Neuron (in vitro differentiated cells): ENCODE measurements around the gene NFATC1.

Experiments used
- H2AFZ ChIP-seq: one replicate; pipeline ENCODE4 v1.6.1; 2013; ENCODE audit warnings: low read depth, mild to moderate bottlenecking, inconsistent platforms, low read length, moderate library complexity
- H3K27me3 ChIP-seq: one replicate; pipeline ENCODE4 v1.6.1; 2013; ENCODE audit warnings: low read length; ENCODE audit not compliant: insufficient read depth
- H3K36me3 ChIP-seq: one replicate; pipeline ENCODE4 v1.6.1; 2013; ENCODE audit warnings: low read length; ENCODE audit not compliant: insufficient read depth
- H3K4me1 ChIP-seq: one replicate; pipeline ENCODE4 v1.6.1; 2013; ENCODE audit warnings: low read length; ENCODE audit not compliant: insufficient read depth
- H3K4me3 ChIP-seq: 2 replicates; pipeline ENCODE4 v1.5.1; 2013; ENCODE audit warnings: mild to moderate bottlenecking, low read length, moderate library complexity
- H3K9me3 ChIP-seq: one replicate; pipeline ENCODE4 v1.6.1; 2013; ENCODE audit warnings: low read length

Gene NFATC1

DNA sequence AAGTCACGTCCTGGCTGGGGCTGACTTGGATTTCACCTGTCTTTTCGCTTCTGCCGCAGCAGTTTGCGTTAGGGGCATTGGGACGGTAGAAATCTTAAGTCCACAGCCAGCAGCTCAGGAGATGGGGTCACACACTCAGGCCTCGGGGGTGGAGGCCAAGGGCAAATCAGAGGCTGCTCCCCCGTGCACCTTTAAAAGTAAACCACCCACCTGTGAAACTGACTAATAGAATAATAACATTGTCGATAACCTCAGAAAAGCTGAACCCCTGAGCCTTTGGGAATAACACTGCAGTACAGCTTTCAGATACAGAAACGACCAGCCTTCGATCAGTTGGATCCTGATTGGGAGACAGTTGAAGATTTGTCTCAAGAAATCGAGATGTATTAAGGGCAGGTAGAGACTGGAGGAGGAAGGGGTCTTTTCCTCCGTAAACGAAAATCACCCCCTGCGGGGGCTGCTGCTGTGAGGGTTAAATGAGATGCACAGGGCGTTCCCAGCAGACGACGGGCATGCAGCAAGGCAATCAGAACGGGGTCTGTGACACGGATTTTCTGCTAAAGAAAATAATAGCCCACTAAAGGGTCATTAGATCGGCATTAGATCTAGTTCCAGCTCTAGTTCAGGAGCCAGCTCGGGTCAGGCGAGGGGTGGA is 16.4 kb upstream of the NFATC1 start:
- Histone ChIP-seq H3K9me3 (no peaks in the 10 kb centered on the region), H3K27me3 (no peaks in the 10 kb centered on the region), H3K36me3 (peaks cover 13% of the 10 kb centered on the region), H3K4me1 (no peaks in the 10 kb centered on the region), H2AFZ (no peak overlapping the region), H3K4me3 (no peak overlapping the region)

DNA sequence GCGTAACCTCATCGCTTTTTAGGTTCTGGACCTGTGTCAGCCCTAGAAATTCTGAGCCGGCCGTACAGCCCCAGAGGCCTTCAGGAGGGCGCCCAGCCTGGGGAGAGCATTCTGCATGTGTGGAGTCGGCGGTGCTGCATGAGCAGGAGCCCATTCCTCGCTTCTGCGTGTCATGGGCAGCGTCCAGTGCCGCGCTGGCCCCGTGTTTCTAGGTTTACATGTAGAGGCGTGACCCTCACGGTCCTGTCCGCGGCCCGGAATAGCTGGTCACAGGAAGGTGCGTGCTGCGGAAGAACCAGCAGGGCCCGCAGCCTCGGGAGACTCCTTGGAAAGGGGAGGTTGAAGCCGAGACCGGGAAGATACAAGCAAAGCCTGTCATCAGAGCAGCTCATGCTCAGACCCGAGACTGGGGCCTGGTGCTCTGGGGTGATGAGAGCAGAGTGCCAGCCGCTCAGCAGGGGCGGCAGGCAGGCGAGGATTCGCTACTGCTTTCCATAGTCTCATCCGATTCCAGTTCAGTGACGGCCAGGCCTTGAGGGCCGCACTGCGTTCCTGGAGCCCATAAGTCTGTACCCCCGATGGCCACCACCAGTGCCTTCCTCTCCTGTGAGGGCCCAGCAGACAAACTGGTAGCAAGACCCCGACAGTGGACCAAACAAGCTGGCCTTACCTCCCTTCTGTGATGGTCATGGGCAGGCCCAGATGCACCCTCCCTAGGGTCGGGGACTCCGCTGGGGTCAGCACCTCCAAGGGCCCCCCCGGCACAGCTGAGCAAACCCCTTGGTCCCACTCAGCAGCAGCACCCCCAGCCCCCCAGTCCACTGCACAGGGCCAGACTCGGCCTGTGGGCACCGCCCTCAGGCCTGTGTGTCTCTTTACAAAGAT is 15.6 kb upstream of the NFATC1 start:
- Histone ChIP-seq H3K9me3 (no peaks in the 10 kb centered on the region), H3K27me3 (no peaks in the 10 kb centered on the region), H3K36me3 (peaks cover 10% of the 10 kb centered on the region), H3K4me3 (no peak overlapping the region), H3K4me1 (no peaks in the 10 kb centered on the region), H2AFZ (no peak overlapping the region)

DNA sequence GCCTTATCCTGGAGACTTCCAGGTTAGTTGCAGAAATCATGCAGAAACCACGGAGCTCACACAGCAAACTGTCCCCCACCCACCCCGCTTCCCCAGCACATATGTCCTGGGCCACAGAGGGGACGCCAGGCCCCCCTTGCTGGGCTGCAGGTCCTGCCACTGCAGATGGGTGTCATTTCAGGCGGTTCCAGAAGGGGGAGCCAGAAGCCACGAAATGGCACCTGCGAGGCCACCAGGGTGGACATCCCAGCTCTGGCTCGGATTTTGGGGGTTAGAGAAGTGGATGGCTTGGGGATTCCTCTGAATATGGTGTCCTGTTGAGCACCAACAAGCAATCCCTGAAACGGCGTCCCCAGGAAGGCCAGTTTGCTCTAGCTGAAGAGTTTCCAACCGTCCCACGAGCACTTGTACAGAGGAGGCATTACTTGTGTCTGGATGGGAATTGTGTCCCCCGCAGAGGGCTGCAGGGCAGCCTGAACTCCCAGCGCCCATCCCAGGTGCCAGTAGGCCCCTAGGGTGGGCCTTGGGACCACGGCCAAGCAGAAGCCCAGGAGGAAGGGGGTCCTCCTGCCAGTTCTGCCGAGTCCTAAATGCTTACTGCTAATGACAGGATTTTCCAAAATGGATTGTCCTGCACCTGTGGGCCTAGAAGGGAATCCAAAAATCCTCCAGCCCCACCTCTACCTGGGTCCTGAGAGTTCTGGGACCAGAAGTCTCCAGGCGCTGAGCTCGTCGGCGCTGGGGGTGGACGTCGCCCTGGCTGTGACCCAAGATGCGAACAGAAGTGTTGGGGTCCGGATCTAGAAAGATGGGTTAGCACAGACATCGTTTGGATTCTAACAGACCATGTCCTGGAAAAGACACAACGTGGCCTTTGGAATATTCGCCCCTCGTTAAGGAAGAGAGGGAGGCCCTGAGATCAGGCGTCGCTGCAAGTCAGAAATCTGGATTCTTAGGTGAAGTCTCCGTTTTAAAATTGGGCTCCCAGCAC is 14.6 kb upstream of the NFATC1 start:
- Histone ChIP-seq H2AFZ (no peak overlapping the region), H3K4me3 (no peak overlapping the region), H3K4me1 (peaks cover 7% of the 10 kb centered on the region), H3K36me3 (peaks cover 10% of the 10 kb centered on the region), H3K9me3 (no peaks in the 10 kb centered on the region), H3K27me3 (no peaks in the 10 kb centered on the region)

DNA sequence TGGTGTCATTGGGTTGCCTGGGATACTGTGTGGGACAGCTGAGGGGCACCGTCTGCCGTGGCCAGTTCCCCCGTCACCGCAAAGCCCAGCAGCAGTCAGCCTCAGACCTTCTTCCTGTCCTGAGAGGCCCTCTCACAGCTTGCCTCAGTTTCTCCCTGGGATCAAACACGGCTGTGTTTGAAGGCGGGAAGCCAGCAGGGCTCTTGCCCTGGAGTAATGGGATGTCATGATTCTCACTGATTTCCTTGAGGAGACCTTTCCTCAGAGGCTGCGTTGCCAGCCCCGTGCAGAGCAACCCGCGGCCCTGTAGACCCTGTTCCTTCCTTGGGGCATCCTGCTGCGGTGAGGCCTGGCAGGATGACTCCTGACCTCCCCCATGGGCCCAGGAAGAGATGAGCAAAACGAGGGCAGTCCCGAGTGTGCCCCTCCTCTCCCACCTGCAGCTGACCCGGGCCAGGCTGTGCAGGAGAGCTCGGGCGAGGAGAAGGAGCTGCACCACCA is 13.9 kb upstream of the NFATC1 start:
- Histone ChIP-seq H3K9me3 (no peaks in the 10 kb centered on the region), H3K4me1 (peaks cover 7% of the 10 kb centered on the region), H3K36me3 (peaks cover 10% of the 10 kb centered on the region), H3K4me3 (no peak overlapping the region), H2AFZ (no peak overlapping the region), H3K27me3 (no peaks in the 10 kb centered on the region)

DNA sequence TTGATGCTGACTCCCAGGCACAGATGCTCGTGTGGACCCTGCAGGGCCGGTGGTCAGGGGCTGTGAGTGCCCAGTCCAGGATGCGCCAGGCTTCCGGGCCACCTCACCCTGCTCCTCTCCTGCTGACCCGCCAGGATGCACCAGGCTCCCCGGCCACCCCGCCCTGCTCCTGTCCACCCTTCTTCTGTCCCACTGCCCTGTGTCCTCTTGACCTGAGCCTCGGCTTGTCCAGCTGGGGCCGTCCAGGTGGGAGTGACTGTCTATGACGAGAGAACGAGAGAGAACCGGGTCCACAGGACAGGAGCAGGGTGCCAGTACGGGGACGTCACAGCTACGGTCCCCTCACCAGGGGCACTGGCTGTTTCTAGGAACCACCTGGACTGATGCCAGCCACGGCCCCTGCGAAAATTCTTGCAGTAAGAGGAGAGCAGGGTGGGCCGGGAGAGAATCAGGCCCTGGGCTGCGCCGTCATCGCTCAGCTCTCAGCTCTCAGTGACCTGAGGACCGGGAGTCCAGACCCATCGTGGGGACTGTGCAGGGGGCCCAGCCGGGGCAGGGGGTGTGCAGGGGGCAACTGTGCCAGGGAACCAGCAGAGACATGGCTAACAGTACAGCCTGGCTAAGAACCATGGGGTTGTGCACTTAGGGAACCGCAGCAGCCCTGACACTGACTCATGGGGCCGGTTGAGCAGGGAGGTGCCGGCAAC is 12.9 kb upstream of the NFATC1 start:
- Histone ChIP-seq H2AFZ (no peak overlapping the region), H3K27me3 (no peaks in the 10 kb centered on the region), H3K4me1 (peaks cover 7% of the 10 kb centered on the region), H3K36me3 (peaks cover 4% of the 10 kb centered on the region), H3K9me3 (no peaks in the 10 kb centered on the region), H3K4me3 (no peak overlapping the region)

DNA sequence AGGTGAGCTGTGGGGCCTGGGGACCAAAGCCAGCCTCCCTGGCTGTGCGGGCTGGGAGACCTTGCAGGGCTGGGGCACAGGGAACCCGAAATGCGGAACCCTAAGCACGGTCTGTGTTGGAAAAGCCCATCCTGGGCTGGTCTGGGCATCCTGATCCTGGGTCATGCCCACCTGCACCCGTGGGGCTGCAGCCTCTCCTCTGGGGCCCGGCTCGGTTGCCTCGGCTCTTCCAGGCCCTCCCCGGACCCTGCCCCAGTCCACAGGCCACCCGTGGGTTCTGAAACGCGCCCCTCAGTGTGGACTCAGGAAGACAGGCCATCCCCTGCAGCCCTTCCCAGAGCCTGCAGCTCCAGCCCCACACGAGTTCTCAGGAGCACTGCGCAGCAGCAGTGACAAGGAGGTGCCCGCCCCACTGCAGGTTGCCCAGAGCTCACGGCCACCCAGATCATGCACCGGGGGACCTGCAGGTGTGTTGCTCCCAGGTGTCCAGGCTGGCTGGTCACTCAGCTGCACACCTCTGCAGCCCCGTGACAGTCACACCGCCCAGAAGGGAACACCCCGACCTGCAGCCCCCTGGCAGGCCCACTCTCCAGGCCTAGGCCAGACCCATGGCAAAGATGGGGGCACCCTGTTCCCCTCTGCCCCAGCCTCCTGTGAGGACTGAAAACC is 12.2 kb upstream of the NFATC1 start:
- Histone ChIP-seq H2AFZ (no peak overlapping the region), H3K4me1 (peaks cover 7% of the 10 kb centered on the region), H3K9me3 (no peaks in the 10 kb centered on the region), H3K36me3 (no peaks in the 10 kb centered on the region), H3K27me3 (no peaks in the 10 kb centered on the region), H3K4me3 (no peak overlapping the region)

DNA sequence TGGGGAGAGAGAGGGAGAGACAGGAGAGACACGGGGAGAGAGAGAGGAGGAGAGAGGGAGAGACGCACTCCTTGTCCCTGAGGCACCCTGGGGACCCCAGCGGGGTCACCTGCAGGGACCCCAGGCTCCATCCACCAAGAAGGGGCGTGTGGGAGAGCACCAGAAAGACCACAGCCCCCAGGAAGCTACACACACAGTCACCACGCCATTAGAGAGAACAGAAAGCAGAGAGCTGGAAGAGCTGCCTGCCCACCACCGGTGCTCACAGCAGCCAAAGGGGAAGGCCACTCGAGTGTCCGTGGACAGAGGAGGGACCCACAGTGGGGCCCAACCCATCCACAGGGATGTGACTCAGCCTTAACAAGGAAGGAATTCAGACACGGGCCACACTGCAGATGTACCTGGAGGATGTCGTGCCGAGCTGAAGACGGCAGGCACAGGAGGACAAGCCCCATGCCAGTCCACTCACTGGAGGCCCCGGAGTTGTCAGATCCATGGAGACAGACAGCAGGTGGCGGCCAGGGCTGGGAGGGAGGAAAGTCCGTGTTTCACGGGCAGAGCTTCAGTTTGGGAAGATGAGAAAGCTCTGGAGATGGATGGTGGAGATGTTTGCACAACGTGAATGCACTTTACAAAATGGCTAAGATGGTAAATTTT is 11.5 kb upstream of the NFATC1 start:
- H3K36me3 ChIP-seq, result no peaks in the 10 kb centered on the region
- no peak overlapping the region for H3K4me3 ChIP-seq
- peaks cover 7% of the 10 kb centered on the region for H3K4me1 ChIP-seq
- no peaks in the 10 kb centered on the region for H3K27me3 ChIP-seq
- H2AFZ ChIP-seq, result no peak overlapping the region
- no peaks in the 10 kb centered on the region for H3K9me3 ChIP-seq

DNA sequence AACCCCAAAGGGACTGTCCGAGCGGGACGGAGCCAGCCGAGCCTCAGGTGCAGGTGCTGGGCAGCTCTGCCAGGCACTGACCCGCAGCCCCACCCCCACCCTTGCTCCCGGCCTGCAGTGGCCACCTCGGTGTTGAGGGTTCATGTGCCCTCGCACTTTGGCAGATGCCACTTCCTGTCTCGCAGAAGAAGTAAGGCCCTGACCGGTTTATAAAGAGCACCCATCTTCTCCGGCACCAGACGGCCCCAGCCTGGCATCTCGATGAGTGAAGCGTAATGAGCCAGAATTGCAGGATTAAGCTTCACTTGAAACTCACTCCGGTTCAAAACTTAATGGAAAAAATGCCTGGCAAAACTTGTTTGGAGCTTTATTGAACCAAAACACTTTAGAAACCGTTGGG is 10.9 kb upstream of the NFATC1 start:
- H3K27me3 ChIP-seq, result no peaks in the 10 kb centered on the region
- H3K4me1 ChIP-seq, result peaks cover 7% of the 10 kb centered on the region
- no peak overlapping the region for H2AFZ ChIP-seq
- no peak overlapping the region for H3K4me3 ChIP-seq
- no peaks in the 10 kb centered on the region for H3K9me3 ChIP-seq
- H3K36me3 ChIP-seq, result no peaks in the 10 kb centered on the region

DNA sequence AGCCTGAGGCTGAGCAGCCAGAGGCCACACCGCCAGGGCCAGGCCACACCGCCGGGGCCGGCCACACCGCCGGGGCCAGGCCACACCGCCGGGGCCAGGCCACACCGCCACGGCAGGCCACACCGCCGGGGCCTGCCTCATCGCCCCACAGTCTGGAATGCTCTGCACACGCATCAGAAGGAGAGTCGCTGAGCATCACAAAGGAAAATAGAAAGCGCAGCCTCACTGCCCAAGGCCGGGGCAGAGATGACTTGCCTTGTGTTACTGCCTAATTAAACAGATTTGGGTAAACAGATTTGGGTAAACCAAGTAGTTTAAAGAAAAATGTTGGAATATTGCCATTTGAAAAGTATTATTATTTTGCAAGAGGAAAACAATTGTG is 10.4 kb upstream of the NFATC1 start:
- H3K27me3 ChIP-seq, result no peaks in the 10 kb centered on the region
- H3K4me1 ChIP-seq, result peaks cover 7% of the 10 kb centered on the region
- no peaks in the 10 kb centered on the region for H3K9me3 ChIP-seq
- no peak overlapping the region for H3K4me3 ChIP-seq
- H3K36me3 ChIP-seq, result no peaks in the 10 kb centered on the region
- no peak overlapping the region for H2AFZ ChIP-seq

DNA sequence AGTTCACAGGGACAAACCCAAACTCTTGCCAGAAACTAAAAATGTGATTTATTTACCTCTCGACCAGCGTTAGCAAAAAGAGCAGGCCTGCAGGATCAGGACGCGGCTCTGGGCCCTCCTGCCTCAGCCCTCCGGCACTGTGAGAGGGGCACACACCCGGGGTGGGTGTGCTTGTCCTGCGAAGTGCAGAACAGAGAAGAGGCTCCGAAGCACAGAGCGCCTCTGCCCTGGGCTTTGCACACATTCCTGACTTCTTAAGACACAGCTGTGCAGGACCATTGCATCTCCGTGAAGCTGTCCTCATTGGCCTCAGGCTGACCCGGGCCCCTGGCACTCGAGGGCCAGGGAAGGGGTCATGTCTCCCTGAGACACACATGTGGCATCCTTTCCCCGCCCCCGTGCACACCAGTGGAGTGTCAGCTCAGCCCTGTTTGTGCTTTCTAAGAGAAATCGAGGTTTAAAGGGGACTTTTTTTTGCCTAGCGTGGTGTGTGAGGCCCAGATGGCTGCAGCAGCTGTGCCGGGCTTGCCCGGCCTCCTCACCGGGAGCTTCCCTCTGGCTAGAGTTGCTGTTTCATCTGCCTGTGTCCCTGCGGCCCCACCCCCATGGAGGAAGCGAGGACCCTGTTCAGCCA is 9.9 kb upstream of the NFATC1 start:
- no peak overlapping the region for H2AFZ ChIP-seq
- peaks cover 7% of the 10 kb centered on the region for H3K4me1 ChIP-seq
- H3K4me3 ChIP-seq, result no peak overlapping the region
- no peaks in the 10 kb centered on the region for H3K9me3 ChIP-seq
- no peaks in the 10 kb centered on the region for H3K36me3 ChIP-seq
- peaks cover 4% of the 10 kb centered on the region for H3K27me3 ChIP-seq

DNA sequence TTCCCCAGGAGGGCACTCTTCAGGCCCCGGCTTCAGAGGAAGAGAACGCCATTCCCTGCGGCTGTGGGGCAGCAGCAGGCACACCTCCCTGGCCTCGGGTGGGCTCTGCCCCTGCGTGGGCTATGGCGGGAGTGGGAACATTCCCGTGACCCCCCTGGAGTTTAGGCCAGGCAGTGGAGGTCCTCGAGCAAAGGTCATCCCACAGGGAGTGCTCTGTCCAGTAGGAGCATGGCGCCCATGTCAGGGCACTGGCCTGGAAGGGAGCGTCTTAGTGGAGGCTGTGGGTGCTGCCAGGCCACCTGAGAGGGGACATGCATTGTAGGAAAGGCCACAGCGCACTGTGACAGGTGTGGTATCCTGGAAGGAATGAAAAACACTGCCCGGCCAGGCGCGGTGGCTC is 9.2 kb upstream of the NFATC1 start:
- H3K36me3 ChIP-seq, result no peaks in the 10 kb centered on the region
- no peak overlapping the region for H3K4me3 ChIP-seq
- no peak overlapping the region for H2AFZ ChIP-seq
- no peaks in the 10 kb centered on the region for H3K9me3 ChIP-seq
- peaks cover 9% of the 10 kb centered on the region for H3K27me3 ChIP-seq
- peaks cover 7% of the 10 kb centered on the region for H3K4me1 ChIP-seq
